HK-2 (cell line): ENCODE measurements around the gene SPON2.
"Not testable (repeated sequence)": the region's sequence is repeated elsewhere in the genome, so short reads cannot be mapped to it uniquely, and the experiment has no call there.

Experiments
- DNase-seq: peaks from one replicate; pipeline ENCODE4 v3.0.0-alpha.2; 2018; ENCODE audit not compliant: unreplicated experiment

The SPON2 gene

DNA sequence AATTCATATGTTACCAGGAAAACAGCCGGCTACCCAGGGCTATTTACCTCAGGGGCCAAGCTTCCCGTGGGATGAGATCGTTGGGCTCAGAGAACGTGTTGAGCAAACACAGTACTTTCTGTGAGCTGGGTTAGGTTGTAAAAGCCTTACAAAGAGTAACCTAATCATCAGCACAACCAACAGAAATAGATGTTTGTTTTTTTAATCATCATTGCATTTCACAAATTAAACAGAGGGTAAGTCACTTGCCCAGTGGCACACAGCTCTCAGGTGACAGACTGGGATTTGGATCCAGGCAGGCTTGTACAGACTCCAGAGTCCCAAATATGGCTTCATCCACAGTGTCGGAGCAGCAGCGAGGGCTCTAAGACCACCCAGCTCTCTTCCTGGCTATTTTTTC lies 20.1 kb downstream of the SPON2 start:
- DNase-seq: no peak

DNA sequence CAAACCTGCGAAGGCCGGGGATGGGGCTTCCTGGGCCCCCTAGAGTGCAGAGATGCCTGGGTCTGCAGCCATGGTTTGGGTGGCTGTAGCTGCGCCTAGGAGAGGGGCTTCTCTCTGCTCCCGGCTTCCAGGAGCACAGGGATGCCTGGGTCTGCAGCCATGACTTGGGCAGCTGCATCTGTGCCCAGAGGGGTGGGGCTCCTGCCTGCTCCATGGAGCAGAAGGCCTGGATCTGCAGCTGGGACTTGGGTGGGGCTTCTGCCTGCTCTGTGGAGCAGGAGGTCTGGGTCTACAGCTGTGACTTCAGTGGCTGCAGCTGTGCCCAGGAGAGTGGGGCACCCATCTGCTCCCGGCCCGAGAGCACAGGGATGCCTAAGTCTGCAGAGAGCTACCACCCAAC lies 20.8 kb downstream of the SPON2 start:
- DNase-seq: no peak

DNA sequence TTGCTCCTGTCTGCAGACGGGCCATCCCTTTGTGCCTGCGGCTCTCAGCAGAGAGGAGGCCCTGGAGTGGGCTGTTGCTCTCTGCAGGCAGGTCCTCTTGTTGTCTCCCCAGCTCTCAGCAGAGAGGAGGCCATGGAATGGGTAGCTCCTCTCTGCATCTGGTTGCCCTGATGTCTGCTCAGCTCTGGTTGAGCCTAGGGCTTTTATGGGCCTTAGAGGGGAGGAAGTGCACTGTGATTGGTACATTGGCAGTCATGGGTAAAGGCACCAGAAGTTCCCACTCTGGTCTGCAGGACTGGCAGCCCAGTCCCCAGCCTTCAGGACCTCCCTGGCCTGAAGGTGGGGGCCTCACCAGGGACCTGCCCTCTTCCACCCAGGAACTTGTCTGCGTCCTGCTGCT lies 21.5 kb downstream of the SPON2 start:
- DNase-seq: no peak

DNA sequence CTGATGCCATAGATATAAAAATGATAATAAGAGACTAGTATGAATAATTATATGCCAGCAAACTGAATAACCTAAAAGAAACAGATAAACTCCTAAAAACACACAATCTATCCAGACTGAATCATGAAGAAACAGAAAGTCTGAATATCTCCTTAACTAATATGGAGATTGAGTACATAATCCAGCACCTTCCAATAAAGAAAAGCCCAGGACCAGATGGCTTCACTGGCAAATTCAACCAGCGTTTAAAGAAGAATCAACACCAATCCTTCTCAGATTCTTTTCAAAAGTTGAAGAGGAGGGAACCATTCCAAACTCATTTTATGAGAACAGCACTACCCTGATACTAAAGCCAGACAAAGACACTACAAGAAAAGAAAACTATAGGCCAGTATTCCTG lies 32.5 kb downstream of the SPON2 start:
- no peak for DNase-seq

DNA sequence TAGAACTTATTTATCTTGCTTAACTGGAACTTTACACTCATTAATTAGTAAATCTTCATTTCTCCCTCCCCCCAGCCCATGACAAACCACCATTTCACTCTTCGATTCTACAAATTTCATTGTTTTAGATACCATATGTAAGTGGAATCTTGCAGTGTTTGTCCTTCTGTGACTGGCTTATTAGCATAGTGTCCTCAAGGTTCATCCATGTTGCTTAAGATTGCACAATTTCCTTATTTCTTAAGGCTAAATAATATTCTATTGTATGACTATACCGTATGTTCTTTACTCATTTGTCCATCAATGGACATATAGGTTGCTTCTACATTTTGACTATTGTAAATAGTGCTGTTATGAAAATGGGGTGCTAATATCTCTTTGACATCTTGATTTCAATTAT lies 34.5 kb downstream of the SPON2 start:
- DNase-seq: no peak

DNA sequence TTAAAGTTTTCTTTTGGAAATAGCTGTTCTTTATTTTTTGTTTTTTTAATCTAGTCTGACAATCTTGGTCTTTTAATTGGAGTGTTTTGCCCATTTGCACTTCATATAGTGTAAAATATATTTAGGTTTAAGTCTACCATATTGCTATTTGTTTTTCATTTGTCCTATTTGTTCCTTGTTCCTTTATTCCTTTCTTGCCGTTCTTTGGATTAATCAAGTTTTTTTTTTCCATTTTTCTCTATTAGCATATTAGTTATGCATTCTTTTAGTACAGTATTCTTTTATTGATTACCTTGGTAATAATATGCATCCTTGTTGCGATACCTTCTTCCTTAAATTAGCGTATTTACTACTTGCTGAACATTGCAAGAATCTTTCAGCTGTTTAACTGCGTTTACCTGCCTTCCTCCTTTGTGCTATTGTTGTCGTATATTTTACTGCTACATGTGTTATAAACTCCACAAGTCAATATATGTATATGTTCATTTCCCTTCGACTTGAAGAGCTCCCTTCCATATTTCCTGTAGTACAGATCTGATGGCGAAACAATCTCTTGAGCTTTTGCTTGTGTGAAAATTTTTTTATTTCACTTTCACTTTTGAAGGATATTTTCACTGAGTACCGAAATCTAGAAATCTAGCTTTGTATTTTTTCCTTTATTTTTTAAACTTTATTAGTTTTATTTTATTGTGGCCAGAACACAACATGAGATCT lies 35.2 kb downstream of the SPON2 start:
- no peak for DNase-seq

DNA sequence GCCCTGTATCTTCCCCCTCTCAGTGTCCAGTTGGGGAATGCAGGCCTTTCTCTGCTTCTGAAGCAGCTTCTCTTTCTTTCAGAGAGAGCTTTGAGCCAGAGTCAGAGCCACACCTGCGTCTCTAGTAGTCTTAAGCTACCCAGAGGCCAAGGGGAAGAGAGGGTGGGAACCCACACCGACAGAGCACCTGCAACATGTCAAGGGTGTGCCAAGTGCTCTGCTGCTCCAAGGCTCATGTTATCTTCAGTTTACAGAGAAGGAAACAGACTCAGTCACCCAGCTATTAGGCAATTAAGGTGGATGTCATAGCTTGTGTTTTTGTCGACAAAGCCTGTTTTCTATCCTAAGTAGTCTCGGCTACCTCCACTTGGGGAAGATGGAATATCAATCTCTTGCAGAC lies 36.3 kb downstream of the SPON2 start:
- DNase-seq: no peak

DNA sequence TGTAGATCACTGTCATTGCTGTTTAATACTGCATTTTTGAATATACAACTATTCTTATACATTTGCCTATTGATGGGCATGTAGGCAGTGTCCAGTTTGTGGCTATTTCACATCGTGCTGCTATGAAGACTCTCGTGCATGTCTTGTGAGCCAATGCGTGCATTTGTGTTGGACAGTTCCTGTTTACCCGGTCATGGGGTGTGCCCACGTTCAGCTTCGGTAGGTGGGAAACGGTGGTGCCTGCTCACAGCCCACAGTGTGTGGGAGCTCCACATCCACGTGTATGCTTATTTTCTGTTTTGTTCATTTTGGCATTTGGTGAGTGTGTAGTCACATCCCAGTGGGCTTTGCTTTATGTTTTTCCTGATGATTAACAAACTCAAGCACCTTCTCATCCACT lies 39.4 kb downstream of the SPON2 start:
- no peak for DNase-seq

DNA sequence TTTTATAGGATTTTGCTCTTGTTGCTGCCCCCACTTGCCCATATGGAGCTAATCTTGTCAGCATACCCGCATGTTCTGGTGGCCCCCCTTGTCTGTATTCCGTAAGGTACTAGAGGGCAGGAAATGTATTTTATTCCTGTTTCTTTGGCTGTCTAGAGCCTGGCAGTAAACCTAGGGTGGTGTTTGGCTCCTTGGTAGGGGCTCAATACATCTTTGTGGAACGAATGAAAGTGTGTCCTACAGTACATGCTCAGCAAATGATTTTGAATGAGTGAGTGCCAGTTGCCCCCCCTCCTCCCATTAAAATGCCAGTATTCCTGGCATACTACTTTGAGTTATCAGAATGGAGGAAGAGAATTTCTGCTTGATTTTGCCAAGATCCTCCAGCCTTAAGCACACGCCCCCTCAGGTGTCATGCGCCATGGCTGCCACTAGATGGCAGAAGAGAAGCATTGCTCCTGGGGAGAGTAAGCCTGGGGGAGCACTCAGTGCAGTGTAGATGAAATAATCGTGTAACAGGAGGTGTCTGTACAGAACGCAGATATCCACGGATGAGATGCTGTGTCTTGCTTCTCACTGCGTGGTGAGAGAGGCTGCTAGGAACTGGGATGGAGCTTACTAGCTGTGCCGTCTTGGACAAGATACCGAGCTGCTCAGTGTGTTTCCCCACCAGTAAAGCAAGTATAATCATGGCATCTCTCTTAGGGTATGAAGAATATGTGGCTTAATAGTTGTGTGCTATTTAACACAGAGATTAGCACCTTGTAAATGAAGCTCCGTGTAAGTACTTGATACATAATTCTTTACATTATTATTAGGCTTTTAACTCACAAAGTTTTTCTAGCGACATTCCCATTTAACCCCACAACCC lies 41.8 kb downstream of the SPON2 start:
- peak; percentile 72 for DNase-seq

DNA sequence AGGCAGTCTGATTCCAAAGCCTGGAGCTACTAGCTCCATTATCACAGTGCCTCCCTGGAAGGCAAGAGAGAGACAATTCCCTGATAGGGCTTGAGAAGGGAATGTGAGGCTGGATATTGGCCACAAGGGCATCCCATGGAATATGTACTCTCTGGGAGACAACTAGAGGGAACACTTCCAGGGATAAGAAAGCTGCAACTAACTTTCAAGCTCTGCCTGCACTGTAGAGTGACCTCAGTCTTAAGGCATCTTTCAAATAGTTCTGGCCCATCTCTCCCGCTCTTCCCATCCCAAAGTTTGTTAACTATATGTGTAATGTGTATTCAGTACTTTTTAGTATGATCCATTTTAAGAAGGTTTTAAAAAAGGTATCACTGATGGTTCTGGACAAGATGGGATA lies 45.9 kb downstream of the SPON2 start:
- no peak for DNase-seq

DNA sequence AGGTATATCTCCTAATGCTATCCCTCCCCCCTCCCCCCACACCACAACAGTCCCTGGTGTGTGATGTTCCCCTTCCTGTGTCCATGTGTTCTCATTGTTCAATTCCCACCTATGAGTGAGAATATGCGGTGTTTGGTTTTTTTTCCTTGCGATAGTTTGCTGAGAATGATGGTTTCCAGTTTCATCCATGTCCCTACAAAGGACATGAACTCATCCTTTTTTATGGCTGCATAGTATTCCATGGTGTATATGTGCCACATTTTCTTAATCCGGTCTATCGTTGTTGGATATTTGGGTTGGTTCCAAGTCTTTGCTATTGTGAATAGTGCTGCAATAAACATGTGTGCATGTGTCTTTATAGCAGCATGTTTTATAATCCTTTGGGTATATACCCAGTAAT lies 46.9 kb downstream of the SPON2 start:
- not testable (repeated sequence) for DNase-seq

DNA sequence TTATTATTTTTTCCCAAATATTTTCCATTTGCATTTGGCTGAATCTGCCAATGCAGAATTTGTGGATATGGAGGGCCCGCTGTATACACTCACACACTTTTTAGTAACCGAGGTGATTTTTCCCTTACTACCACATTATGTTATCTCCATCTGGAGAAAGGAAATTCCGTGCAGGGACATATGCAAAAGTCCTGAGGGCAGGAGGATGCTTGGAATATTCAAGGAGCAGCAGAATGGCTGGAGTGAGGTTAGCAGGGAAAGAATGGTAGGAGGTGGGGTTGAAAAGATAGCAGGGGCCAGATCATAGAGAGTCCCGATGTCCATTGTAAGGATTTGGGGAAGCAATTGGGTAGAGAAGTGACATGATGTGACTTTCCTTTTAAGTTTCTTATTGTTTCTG lies 47.6 kb downstream of the SPON2 start:
- DNase-seq: no peak

DNA sequence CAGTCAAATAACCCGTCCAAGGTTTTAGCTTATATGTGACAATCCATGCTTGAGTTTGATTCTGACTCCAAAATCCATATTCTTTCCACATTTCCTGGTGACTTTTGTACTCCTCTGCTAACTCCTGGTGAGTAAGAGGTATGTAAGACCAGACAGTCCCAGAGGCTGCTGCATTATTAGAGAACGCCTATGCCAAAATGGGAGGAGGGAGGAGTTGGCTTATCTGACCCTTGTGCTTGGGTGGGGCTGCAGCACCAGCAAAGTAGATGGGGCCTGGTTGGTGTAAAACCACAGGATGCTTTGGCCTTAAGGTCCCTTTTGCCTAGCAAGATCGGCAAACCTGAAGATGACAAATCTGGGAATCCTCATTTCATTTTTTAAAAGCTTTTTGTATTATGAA lies 49.9 kb downstream of the SPON2 start:
- DNase-seq: no peak
